Small intestine (tissue), 7 donors: Measurements from ENCODE around the gene KRT1. TPM values are rescaled to one million over a fixed set of nuclear protein-coding genes. Genes with fewer than 3 reads are reported as not detected.

ENCODE experiments used
- DNase-seq, 2 donors: peaks; one replicate each; pipeline versions ENCODE4 v3.0.0 to v3.0.0-alpha.2; 2013
- FAIRE-seq: peaks from 2 replicates; lab custom pipeline; 2012; peaks lifted over from hg19 to GRCh38; lab: Jason Lieb, UNC
- H3K27ac ChIP-seq, 3 donors: one replicate each; pipeline ENCODE4 v1.5.1; 2013; ENCODE audit warnings: low read length in 2 of 3, mild to moderate bottlenecking in 2 of 3, control low read depth in 1 of 3, inconsistent platforms in 1 of 3, low read depth in 1 of 3, moderate library complexity in 1 of 3
- H3K27me3 ChIP-seq, 3 donors: one replicate each; pipeline ENCODE4 v1.6.1; 2013; ENCODE audit warnings: low read length in 3 of 3, inconsistent platforms in 1 of 3; ENCODE audit not compliant: control insufficient read depth in 3 of 3, insufficient read depth in 3 of 3
- H3K36me3 ChIP-seq, 3 donors: one replicate each; pipeline ENCODE4 v1.6.1; 2013; ENCODE audit warnings: low read length in 3 of 3, inconsistent platforms in 1 of 3, low read depth in 1 of 3, mild to moderate bottlenecking in 1 of 3, moderate library complexity in 1 of 3; ENCODE audit not compliant: control insufficient read depth in 3 of 3, insufficient read depth in 2 of 3
- H3K4me1 ChIP-seq, 3 donors: one replicate each; pipeline ENCODE4 v1.6.1; 2013; ENCODE audit warnings: low read length in 2 of 3, inconsistent platforms in 1 of 3, low read depth in 1 of 3, mild to moderate bottlenecking in 1 of 3, moderate library complexity in 1 of 3; ENCODE audit not compliant: control insufficient read depth in 3 of 3, insufficient read depth in 2 of 3
- H3K4me3 ChIP-seq, 3 donors: one replicate each; pipeline ENCODE4 v1.5.1; 2013; ENCODE audit warnings: low read length in 3 of 3, control low read depth in 1 of 3, inconsistent platforms in 1 of 3, low read depth in 1 of 3, mild to moderate bottlenecking in 1 of 3, moderate library complexity in 1 of 3
- H3K9me3 ChIP-seq, 2 donors: one replicate each; pipeline ENCODE4 v1.6.1; 2013; ENCODE audit warnings: low read depth in 1 of 2, low read length in 1 of 2; ENCODE audit not compliant: control insufficient read depth in 2 of 2, insufficient read depth in 1 of 2
- WGBS, 3 donors: extraction: QIAGEN DNeasy Blood & Tissue Kit; methylation state at CpG; one replicate each; pipeline ENCODE4 v1.1.7; 2013; 5-methylcytosine and 5-hydroxymethylcytosine counted together
- polyA plus RNA-seq, 4 donors: library from polyadenylated mRNA; stranded (reverse) in 3 of 4; unstranded in 1 of 4; fragments of 200-250 nt in 3 of 4; fragments of 120-200 nt in 1 of 4; gene quantifications; one replicate each; pipeline versions ENCODE4 v1.2.1 to v1.2.3, GENCODE V29; 2013
- donor health status: healthy with polysubstance abuse.
- donor health status: control.
- donor health status: control.
- donor health status: Bipolar disorder and iron deficiency.
- donor health status: healthy.

The KRT1 gene
- polyA plus RNA-seq, 4 donors = 0.50 TPM; not detected in 3

GRCh38 chr12:52655251-52655650, 25.0 kb downstream of the KRT1 start:
- H3K9me3 ChIP-seq = peaks cover 0 to 7% of the 10 kb centered on the region in 2 donors
- H3K36me3 ChIP-seq = no peaks in the 10 kb centered on the region
- FAIRE-seq (no peak), DNase-seq (no peak)
- no peak overlapping the region for H3K4me3 ChIP-seq
- H3K4me1 ChIP-seq = peaks cover 0 to 27% (median 20%) of the 10 kb centered on the region in 3 donors
- H3K27ac ChIP-seq = peak overlapping the region in 1 of 3 donors; percentile 27
- no peaks in the 10 kb centered on the region for H3K27me3 ChIP-seq
- whole genome bisulfite sequencing, 3 donors = 36 to 55% (median 37%) methylated on average over 6 of the region's 6 CpGs

- Histone ChIP-seq H3K27me3 (no peaks in the 10 kb centered on the region), H3K4me3 (no peak within 1 kb of the TSS), H3K27ac (no peak within 1 kb of the TSS), H3K9me3 (peaks cover 0 to 7% of the 10 kb centered on the region in 2 donors), H3K36me3 (no peaks in the 10 kb centered on the region), H3K4me1 (peaks cover 0 to 22% (median 15%) of the 10 kb centered on the region in 3 donors)
- FAIRE-seq = no peak
- DNase-seq = no peak
- WGBS, 3 donors = 95 to 97% (median 96%) methylated on average over 16 of the region's 16 CpGs
These were observed 28.4 kb downstream of the KRT1 start, which contains the start of gene KRT2 for GRCh38 chr12:52651726-52652261. TSS of gene KRT2 (minus strand) at chr12:52652211. CDS start at chr12:52652142, 69 bp downstream.

- DNase-seq (peak in 1 of 2 donors; percentile 51), FAIRE-seq (no peak)
- H3K4me3 ChIP-seq = no peak overlapping the region
- peaks cover 0 to 16% (median 7%) of the 10 kb centered on the region in 3 donors for H3K4me1 ChIP-seq
- no peaks in the 10 kb centered on the region for H3K27me3 ChIP-seq
- H3K27ac ChIP-seq = peak overlapping the region in 1 of 3 donors; percentile 21
- no peaks in the 10 kb centered on the region for H3K36me3 ChIP-seq
- 17 to 46% (median 37%) methylated on average over 12 of the region's 12 CpGs for WGBS, 3 donors
- peaks cover 0 to 7% of the 10 kb centered on the region in 2 donors for H3K9me3 ChIP-seq
These were observed 29.6 kb downstream of the KRT1 start for GRCh38 chr12:52650520-52651081.

GRCh38 chr12:52649066-52649465, 31.1 kb downstream of the KRT1 start:
- Histone ChIP-seq H3K4me3 (no peak overlapping the region), H3K9me3 (peaks cover 0 to 13% of the 10 kb centered on the region in 2 donors), H3K36me3 (no peaks in the 10 kb centered on the region), H3K27ac (no peak overlapping the region), H3K27me3 (no peaks in the 10 kb centered on the region), H3K4me1 (peaks cover 0 to 25% (median 4%) of the 10 kb centered on the region in 3 donors)
- WGBS, 3 donors = 64 to 72% (median 69%) methylated on average over 6 of the region's 6 CpGs
- FAIRE-seq (no peak), DNase-seq (no peak)

GRCh38 chr12:52648012-52648550, 32.1 kb downstream of the KRT1 start:
- Histone ChIP-seq H3K27me3 (no peaks in the 10 kb centered on the region), H3K27ac (no peak overlapping the region), H3K36me3 (no peaks in the 10 kb centered on the region), H3K4me3 (no peak overlapping the region), H3K4me1 (peaks cover 0 to 25% (median 4%) of the 10 kb centered on the region in 3 donors), H3K9me3 (peaks cover 0 to 13% of the 10 kb centered on the region in 2 donors)
- FAIRE-seq = no peak
- no peak for DNase-seq
- 94 to 97% (median 96%) methylated on average over 8 of the region's 8 CpGs for WGBS, 3 donors

- FAIRE-seq (no peak), DNase-seq (no peak)
- Histone ChIP-seq H3K36me3 (no peaks in the 10 kb centered on the region), H3K27ac (no peak overlapping the region), H3K27me3 (no peaks in the 10 kb centered on the region), H3K4me1 (peaks cover 0 to 25% (median 4%) of the 10 kb centered on the region in 3 donors), H3K4me3 (no peak overlapping the region), H3K9me3 (peaks cover 0 to 13% of the 10 kb centered on the region in 2 donors)
- 86 to 96% (median 94%) methylated on average over 9 of the region's 9 CpGs for WGBS, 3 donors
These were observed 32.6 kb downstream of the KRT1 start for GRCh38 chr12:52647601-52648000.

GRCh38 chr12:52646613-52647012, 33.6 kb downstream of the KRT1 start:
- 66 to 82% (median 79%) methylated on average over 12 of the region's 12 CpGs for WGBS, 3 donors
- H3K9me3 ChIP-seq = peaks cover 0 to 7% of the 10 kb centered on the region in 2 donors
- no peak for FAIRE-seq
- H3K4me1 ChIP-seq = peaks cover 0 to 25% (median 4%) of the 10 kb centered on the region in 3 donors
- no peak overlapping the region for H3K4me3 ChIP-seq
- no peaks in the 10 kb centered on the region for H3K27me3 ChIP-seq
- no peak for DNase-seq
- no peaks in the 10 kb centered on the region for H3K36me3 ChIP-seq
- H3K27ac ChIP-seq = peak overlapping the region; percentile 71 to 94 (median 86)

GRCh38 chr12:52645982-52646381, 34.2 kb downstream of the KRT1 start:
- H3K36me3 ChIP-seq = no peaks in the 10 kb centered on the region
- FAIRE-seq = no peak

More at GRCh38 chr12:52645982-52646381, 34.2 kb downstream of the KRT1 start:
- H3K9me3 ChIP-seq = peaks cover 0 to 6% of the 10 kb centered on the region in 2 donors
- H3K27me3 ChIP-seq = no peaks in the 10 kb centered on the region
- peak overlapping the region; percentile 71 to 94 (median 86) for H3K27ac ChIP-seq
- H3K4me1 ChIP-seq = peaks cover 0 to 25% (median 4%) of the 10 kb centered on the region in 3 donors
- peak; percentile 90 to 93 for DNase-seq
- no peak overlapping the region for H3K4me3 ChIP-seq
- WGBS, 3 donors = 20 to 54% (median 39%) methylated on average over 4 of the region's 4 CpGs
